GM23248 (cell line): ENCODE results near the gene ALPI.

Experiments used
- EZH2 ChIP-seq: fragments of 200-600 bp; sonication (generic); IDR thresholded peaks from 2 replicates; pipeline ENCODE4 v1.6.1; 2018; ENCODE audit warnings: antibody characterized with exemption, mild to moderate bottlenecking; ENCODE audit not compliant: insufficient read depth, poor library complexity, severe bottlenecking
- EZH2phosphoT487 ChIP-seq: fragments of 200-600 bp; sonication (generic); IDR thresholded peaks from 2 replicates; pipeline ENCODE4 v1.6.1; 2018; ENCODE audit warnings: antibody characterized with exemption, moderate library complexity, mild to moderate bottlenecking, low read depth; ENCODE audit not compliant: insufficient read depth

- TF ChIP-seq EZH2 (no peak), EZH2phosphoT487 (no peak)
Observed at GRCh38 chr2:232490221-232491138, 34.5 kb downstream of the ALPI start.
